NCI-H526 (cell line): Measurements from ENCODE around the gene MGRN1.

Source experiments
- DNase-seq, 2 experiments: peaks; one replicate each; lab custom pipeline; 2025; lab: John Stamatoyannopoulos, UW

The MGRN1 gene

GRCh38 chr16:4624827-4625559, 367 bp downstream of the MGRN1 start:
- peak in 1 of 2 experiments; percentile 65 for DNase-seq

GRCh38 chr16:4625560-4626159, 1.0 kb downstream of the MGRN1 start:
- peak in 1 of 2 experiments; percentile 53 for DNase-seq

- DNase-seq: no peak
Observed at GRCh38 chr16:4626396-4626795, 1.8 kb downstream of the MGRN1 start.

- DNase-seq: no peak
Observed at GRCh38 chr16:4628283-4628682, 3.7 kb downstream of the MGRN1 start.

GRCh38 chr16:4631444-4631843, 6.8 kb downstream of the MGRN1 start:
- DNase-seq: no peak

- DNase-seq: no peak
Observed at GRCh38 chr16:4633910-4634635, 9.4 kb downstream of the MGRN1 start.

- DNase-seq: no peak
Observed at GRCh38 chr16:4634768-4635167, 10.1 kb downstream of the MGRN1 start.

GRCh38 chr16:4636196-4636595, 11.6 kb downstream of the MGRN1 start:
- no peak for DNase-seq

- DNase-seq: no peak
Observed at GRCh38 chr16:4637501-4638166, 13.0 kb downstream of the MGRN1 start.

- DNase-seq: no peak
Observed at GRCh38 chr16:4639899-4640509, 15.4 kb downstream of the MGRN1 start.

GRCh38 chr16:4640572-4641305, 16.1 kb downstream of the MGRN1 start:
- DNase-seq: no peak

GRCh38 chr16:4641306-4641687, 16.7 kb downstream of the MGRN1 start:
- DNase-seq: no peak

GRCh38 chr16:4641895-4642294, 17.3 kb downstream of the MGRN1 start:
- no peak for DNase-seq

GRCh38 chr16:4646773-4647643, 22.4 kb downstream of the MGRN1 start:
- DNase-seq: no peak

GRCh38 chr16:4647644-4647980, 23.0 kb downstream of the MGRN1 start:
- DNase-seq: no peak

GRCh38 chr16:4648917-4649316, 24.3 kb downstream of the MGRN1 start:
- no peak for DNase-seq

GRCh38 chr16:4649744-4650442, 25.3 kb downstream of the MGRN1 start:
- no peak for DNase-seq

- DNase-seq: peak; percentile 32 to 54
Observed at GRCh38 chr16:4650443-4651074, 25.9 kb downstream of the MGRN1 start.

- no peak for DNase-seq
Observed at GRCh38 chr16:4651827-4652226, 27.2 kb downstream of the MGRN1 start.
